HG03469 (cell line): ENCODE data around the gene ANAPC5.
"Not testable (repeated sequence)": the region's sequence is repeated elsewhere in the genome, so short reads cannot be mapped to it uniquely, and the experiment has no call there.

ENCODE experiments used
- ATAC-seq: cut with Tn5 transposase; IDR thresholded peaks from one replicate; pipeline ENCODE4 v1.9.1; 2021; ENCODE audit warnings: mild to moderate bottlenecking, moderate library complexity, moderate number of reproducible peaks; ENCODE audit not compliant: unreplicated experiment

ANAPC5 gene

GRCh38 chr12:121351820-121352681, at the start of gene ANAPC5:
ANAPC5 (minus strand) TSS chr12:121352411; CDS start chr12:121352340, 71 bp downstream.
- ATAC-seq: peak; percentile 89

GRCh38 chr12:121400332-121401139, 48.3 kb upstream of the ANAPC5 start:
- peak; percentile 36 for ATAC-seq

- peak; percentile 74 for ATAC-seq
These were observed 47.5 kb upstream of the ANAPC5 start, which contains the start of gene RNF34 for GRCh38 chr12:121399391-121400331. RNF34 (plus strand) TSS chr12:121400118; CDS start chr12:121400213, 95 bp downstream.

GRCh38 chr12:121398355-121398754, 46.1 kb upstream of the ANAPC5 start:
- no peak for ATAC-seq

GRCh38 chr12:121397521-121397920, 45.3 kb upstream of the ANAPC5 start:
- no peak for ATAC-seq

- no peak for ATAC-seq
These were observed 40.1 kb upstream of the ANAPC5 start for GRCh38 chr12:121392325-121392716.

GRCh38 chr12:121391619-121392324, 39.6 kb upstream of the ANAPC5 start:
- no peak for ATAC-seq

- ATAC-seq: no peak
These were observed 38.6 kb upstream of the ANAPC5 start for GRCh38 chr12:121390856-121391255.

- ATAC-seq: no peak
These were observed 36.3 kb upstream of the ANAPC5 start for GRCh38 chr12:121388421-121388981.

- not testable (repeated sequence) for ATAC-seq
These were observed 32.7 kb upstream of the ANAPC5 start for GRCh38 chr12:121384891-121385290.

- ATAC-seq: no peak
These were observed 31.4 kb upstream of the ANAPC5 start for GRCh38 chr12:121383601-121384021.

- no peak for ATAC-seq
These were observed 27.7 kb upstream of the ANAPC5 start for GRCh38 chr12:121379945-121380344.

- ATAC-seq: no peak
These were observed 26.5 kb upstream of the ANAPC5 start for GRCh38 chr12:121378736-121379135.

GRCh38 chr12:121376754-121377697, 24.8 kb upstream of the ANAPC5 start:
- ATAC-seq: no peak

- ATAC-seq: not testable (repeated sequence)
These were observed 22.9 kb upstream of the ANAPC5 start for GRCh38 chr12:121374945-121375584.

GRCh38 chr12:121374336-121374735, 22.1 kb upstream of the ANAPC5 start:
- not testable (repeated sequence) for ATAC-seq

GRCh38 chr12:121373755-121374154, 21.5 kb upstream of the ANAPC5 start:
- no peak for ATAC-seq

GRCh38 chr12:121371404-121371803, 19.2 kb upstream of the ANAPC5 start:
- ATAC-seq: no peak
